Effector CD4-positive, alpha-beta T cell (primary cell): ENCODE measurements around the gene BANF2.

Experiments used
- DNase-seq: peaks from one replicate; pipeline ENCODE4 v3.0.0-alpha.2; 2020

Gene BANF2

DNA sequence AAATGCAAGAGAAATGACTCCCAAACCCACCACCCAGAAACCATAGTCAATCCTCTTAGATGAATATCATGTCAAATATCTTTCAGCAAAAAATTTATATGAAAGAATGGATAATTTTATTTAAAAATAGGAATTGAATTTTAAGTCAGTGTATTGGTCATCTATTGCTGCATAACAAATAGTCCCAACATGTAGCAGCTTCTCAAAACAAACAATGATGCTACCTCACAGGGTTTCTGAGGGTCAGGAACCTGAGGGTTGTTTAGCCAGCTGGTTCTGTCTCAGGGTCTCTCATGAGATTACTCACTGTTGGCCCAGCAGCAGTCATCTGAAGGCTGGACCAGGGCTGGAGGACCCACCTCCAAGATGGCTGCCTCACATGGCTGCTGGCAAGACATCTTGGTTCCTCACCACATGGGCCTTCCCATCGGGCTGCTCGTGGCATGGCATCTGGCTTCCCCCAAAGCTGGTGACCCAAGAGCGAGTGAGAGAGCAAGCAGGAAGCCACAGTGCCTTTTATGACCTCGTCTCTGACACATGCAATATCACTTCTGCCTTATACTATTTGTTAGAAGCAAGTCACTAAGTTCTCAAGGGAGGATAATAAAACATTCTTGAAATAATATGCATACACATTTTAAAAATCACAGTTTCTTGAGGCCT, 36.3 kb downstream of the BANF2 start:
- no peak for DNase-seq

- no peak for DNase-seq
These were observed 38.4 kb downstream of the BANF2 start for GRCh38 chr20:17738154-17738553.

GRCh38 chr20:17741220-17741619, 41.5 kb downstream of the BANF2 start:
- no peak for DNase-seq

DNA sequence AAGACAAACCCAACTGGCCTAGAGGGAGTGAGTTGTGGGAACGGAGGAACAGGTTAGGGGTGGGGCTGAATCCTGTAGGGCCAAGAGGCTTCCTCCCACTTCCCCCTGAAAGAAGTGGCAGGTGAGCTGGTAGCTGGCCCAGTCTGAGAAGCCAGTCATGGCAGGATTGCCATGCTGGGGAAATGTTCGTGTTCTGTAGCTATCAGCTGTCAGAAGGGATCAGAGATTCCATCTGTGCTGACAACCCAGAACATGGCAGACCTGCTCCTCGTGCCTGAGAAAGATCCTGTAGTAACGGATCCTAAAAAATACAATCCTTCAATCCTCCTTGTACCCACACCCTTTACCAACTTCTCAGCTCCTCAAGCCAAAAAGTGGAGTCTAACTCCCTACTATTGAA, 43.0 kb downstream of the BANF2 start:
- DNase-seq = no peak

GRCh38 chr20:17743677-17744076, 43.9 kb downstream of the BANF2 start:
- no peak for DNase-seq

- DNase-seq = no peak
These were observed 47.7 kb downstream of the BANF2 start for GRCh38 chr20:17747431-17747846.

GRCh38 chr20:17748279-17748678, 48.5 kb downstream of the BANF2 start:
- DNase-seq = no peak

DNA sequence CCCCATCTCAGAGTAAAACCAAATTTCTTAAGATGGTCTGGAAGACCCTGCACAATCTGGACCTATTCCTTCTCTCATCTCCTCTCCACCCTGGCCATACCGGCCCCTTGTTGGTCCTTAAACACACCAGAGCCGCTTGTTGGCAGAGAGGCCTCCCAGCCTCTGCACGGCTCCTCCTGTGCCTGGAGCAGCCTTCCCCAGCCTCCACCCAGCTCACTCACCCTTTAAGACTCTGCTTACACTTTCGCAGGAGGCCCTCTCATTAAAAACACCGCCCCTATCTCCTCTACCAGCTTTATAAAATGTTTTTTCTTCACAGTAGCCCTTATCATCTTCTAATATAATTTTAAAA, 49.8 kb downstream of the BANF2 start:
- no peak for DNase-seq

- DNase-seq = no peak
These were observed 50.4 kb downstream of the BANF2 start for GRCh38 chr20:17749978-17750721.

- no peak for DNase-seq
These were observed 50.9 kb downstream of the BANF2 start for GRCh38 chr20:17750722-17751045.

DNA sequence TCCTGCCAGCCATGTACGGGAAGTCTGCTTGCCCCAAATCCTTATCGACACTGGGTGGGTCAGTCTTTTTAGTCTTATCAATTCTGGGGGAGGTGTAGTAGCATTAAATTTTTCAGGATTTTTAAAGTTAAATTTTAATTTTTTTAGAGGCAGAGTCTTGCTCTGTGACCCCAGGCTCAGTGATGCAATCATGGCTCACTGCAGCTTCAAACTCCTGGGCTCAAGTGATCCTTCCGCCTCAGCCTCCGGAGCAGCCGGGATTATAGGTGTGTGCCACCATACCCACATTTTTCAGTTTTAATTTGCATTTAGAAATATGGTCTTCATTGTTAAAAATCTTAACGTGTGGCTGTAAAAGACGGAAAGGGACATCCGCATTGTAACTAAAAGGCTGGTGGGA, 51.9 kb downstream of the BANF2 start:
- no peak for DNase-seq

- DNase-seq = no peak
These were observed 52.7 kb downstream of the BANF2 start for GRCh38 chr20:17752459-17752858.

DNA sequence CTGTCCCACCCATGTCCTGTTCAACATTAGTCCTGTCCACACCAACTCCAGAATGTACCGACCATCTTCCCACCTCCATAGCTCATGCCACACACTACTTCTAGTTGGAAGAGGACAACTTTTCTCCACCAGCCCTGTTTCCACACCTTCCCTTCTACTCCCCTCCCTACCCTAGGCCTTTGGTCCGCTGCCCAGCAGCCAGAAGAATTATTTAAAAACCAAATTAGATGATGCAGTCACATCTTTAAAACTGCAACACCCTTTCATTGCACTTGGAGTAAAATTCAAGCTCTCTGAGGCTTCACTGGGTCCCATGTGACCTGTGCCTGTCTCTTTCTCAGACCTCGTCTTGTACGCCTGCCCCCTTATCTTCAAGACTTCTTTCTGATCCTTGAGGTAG, 53.8 kb downstream of the BANF2 start:
- DNase-seq = no peak

GRCh38 chr20:17756529-17756928, 56.8 kb downstream of the BANF2 start:
- DNase-seq = no peak

DNA sequence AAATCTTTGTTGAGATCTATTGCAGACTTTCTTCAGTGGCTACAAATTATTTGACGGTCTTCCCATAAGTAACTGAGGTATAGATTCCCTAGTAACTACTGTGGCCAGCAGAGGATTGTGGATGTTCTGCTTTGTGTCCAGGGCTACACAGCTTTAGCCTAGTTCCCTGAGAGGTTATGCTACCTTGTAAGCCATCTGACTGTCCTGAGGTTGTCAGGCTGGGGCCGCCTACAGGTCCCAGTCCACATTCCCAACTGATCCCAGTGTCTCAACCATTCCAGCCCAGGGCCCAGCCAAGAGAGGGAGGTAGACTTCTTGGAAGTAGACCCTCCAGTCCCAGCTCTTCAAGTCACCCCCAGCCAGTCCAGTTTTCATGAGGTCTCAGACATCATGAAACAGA, 57.7 kb downstream of the BANF2 start:
- DNase-seq = no peak

DNA sequence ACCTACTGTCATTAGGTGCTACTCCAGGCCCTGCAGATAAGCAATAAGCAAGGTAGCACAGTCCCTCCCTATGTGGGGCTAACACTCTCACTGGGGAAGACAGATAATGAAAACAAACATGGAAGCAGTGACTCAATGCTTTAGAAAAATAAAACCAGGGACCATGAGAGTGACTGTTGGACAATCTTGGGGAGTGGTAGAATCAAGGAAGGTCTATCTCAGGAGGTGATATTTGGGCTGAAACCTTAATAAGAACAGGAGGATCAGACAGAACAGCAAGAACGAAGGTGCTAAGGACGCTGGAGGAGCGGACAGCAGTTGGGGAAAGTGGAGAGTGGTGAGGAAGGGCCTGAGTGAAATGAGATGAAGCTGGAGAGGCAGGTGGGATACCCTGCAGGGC, 58.2 kb downstream of the BANF2 start:
- no peak for DNase-seq

GRCh38 chr20:17758512-17758911, 58.7 kb downstream of the BANF2 start:
- DNase-seq = no peak

GRCh38 chr20:17759449-17759848, 59.7 kb downstream of the BANF2 start:
- DNase-seq = no peak

DNA sequence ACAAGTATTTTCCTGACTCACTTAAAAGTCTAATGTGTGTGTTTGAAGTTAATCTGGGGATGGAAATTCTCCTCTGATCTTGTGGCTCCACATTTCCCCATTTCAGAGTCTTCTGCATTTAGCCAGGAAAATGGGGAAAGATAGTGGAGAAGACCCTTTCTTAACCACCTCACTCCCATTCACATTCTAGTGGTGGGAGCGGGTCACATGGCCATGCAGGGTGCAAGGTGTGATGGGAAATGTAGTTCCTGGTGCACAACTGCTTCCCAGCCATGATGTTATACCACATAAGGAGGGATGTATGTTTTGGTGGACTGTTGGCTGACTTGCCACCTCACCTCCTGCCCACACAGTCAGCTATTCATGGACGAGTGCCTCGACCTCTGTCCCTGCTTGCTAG, 61.8 kb downstream of the BANF2 start:
- DNase-seq = no peak

GRCh38 chr20:17762243-17762872, 62.6 kb downstream of the BANF2 start:
- no peak for DNase-seq

GRCh38 chr20:17762873-17763557, 63.2 kb downstream of the BANF2 start:
- DNase-seq = no peak

GRCh38 chr20:17765017-17765416, 65.3 kb downstream of the BANF2 start:
- no peak for DNase-seq

DNA sequence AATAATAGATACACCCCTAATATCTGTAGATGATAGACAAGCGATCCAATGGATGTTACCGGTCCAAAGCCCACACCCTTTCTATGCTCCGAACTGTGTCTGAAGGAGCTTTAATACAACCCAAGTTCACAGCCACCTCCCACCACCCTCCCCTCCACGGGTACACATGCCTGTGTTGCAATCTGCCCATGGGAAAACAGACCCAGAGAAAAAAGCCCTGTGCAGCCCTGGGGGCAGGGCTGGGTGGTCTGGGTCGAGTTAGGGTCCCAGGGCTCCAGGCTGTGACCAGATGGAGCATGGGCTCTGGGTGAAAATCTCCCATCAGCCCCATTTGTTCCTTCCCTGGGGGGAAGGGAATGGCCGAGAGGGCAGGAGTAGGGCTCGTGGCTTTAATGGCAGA, 65.8 kb downstream of the BANF2 start:
- no peak for DNase-seq

DNA sequence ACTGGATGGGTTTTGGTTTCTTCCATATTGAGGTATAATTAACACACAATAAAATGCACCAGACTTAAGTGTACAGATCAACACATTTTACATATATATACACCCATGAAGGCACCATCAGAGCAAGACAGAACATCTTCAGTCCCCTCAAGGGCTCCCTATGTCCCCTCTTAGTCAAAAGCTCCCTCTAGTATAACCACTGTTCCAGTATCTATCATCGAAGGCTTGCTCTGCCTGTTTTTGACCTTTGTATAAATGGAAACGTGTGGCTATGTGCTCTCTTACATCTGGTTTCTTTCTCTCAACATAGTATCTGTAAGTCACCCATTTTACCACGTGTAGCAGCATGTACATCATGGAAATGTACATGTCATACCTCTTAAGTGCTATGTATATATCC, 66.5 kb downstream of the BANF2 start:
- no peak for DNase-seq
